HG02885 (cell line): ENCODE data around the gene TXNDC9.
"Not testable (repeated sequence)": the region's sequence is repeated elsewhere in the genome, so short reads cannot be mapped to it uniquely, and the experiment has no call there.

Experiments used
- ATAC-seq: cut with Tn5 transposase; IDR thresholded peaks from one replicate; pipeline ENCODE4 v1.9.1; 2021; ENCODE audit warnings: mild to moderate bottlenecking; ENCODE audit not compliant: unreplicated experiment, poor library complexity

The TXNDC9 gene

DNA sequence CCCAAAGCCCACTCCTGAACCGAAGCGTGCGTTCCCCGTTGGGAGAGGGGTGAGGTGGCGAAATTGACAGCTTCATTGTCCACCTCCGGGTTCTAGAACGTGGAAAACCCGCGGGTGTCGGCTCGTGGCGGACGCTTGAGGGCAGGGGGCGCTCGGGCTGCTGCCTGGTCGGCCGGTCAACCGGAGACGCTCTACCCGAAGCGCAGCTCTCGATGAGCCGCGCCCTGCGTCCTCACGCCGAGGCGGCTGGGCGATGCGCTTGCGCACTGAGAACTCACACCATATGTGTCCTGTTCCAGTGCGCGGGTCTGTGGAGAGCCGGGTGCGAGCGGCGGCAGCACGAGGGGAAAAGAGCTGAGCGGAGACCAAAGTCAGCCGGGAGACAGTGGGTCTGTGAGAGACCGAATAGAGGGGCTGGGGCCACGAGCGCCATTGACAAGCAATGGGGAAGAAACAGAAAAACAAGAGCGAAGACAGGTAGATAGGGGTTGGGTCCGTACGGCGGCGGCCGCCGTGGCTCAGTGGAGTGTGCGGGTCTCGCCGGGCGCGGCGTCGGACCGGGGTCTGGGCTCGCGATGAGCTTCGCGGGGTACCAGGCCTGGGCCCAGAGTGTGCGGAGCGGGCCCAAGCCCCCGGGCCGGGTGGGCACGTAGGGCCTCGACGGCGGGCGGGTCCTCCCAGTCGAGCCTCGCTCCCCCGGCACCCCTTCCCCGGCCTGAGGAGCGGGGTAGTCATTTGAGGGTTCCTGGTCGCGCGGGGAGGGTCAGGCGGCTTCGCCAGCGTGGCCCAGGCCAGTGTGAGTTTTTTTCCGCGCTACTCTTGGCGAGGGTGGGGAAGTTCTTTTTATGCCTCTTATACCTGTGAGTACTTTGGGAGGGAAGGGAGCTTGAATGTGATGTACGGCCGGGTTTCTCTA lies 1.2 kb upstream of the TXNDC9 start, which contains the start of gene EIF5B:
EIF5B (plus strand) TSS at position 277 of the 916 bp plus-strand sequence; CDS start at position 443, 166 bp downstream.
- ATAC-seq = peak; percentile 66

DNA sequence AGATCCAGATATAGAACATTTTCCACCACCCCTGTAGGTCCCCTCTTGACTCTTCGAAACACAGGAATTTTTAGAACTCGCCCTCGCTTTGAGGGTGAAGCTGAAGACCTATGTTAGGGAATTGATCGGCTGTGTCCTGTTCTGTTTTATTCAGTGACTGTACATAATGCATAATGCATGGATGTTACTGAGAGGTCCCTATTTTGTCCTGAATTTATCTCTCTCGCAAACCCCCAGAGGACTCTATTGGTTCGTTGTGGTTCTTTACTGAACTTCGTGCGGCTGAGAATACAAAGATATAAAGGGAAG lies 625 bp upstream of the TXNDC9 start:
- peak; percentile 5 for ATAC-seq

DNA sequence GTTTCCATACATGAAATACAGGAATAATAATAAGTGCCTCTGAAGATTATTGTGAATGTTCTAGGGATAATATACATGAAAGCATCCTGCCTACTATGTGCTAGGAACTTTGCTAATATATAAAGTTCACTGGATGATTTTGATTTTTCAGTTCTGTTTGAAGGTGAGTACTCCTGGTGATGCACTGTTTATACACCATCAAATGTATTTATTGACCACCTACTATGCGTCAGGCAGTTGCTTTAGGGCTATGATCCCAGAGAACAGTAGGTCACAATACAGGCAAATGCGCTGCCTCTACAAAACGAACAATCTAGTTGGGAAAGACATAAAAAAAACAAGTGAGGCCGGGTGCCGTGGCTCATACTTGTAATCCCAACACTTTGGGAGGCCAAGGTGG lies 10.7 kb downstream of the TXNDC9 start:
- no peak for ATAC-seq

DNA sequence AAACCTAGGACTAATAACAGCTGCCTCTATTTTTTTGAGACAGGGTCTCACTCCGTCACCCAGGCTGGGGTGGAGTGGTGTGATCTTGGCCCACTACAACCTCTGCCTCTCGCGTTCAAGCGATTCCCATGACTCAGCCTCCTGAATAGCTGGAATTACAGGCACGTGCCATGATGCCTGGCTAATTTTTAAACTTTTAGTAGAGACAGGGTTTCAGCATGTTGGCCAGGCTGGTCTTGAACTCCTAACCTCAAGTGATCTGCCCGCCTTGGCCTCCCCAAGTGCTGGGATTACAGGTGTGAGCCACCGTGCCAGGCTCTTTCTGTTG lies 18.3 kb downstream of the TXNDC9 start:
- ATAC-seq = not testable (repeated sequence)

DNA sequence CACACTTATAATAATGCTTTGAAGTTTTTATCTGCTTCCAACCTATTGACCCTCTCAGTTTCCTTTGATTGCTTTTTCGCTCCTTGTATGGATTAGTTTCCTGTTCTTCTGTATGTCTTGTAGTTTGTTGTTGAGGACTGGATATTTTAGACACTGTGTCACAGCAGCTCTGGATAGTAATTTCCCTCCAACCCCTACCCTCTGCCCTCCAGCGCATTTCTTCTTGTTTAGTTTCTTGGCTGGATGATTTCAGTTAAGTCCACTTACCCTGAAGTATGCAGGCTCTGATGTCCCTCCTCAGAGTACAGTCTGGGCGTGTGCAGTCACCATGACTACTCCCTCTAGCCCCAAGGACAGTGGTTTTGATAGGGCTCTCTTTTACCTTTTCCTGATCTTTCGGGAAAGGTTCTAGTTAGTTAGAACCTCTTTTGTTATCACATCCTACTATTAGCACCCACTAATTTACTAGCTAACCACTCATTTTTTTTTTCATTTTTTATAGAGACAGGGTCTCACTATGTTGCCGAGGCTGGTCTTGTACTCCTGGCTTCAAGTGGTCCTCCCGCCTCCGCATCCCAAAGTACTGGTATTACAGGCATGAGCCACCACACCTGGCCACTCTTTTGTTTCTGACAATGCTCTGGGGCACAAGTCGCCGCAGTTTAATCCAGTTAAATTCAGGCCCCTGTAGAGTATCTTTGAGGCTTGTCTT lies 18.8 kb downstream of the TXNDC9 start:
- ATAC-seq = no peak

DNA sequence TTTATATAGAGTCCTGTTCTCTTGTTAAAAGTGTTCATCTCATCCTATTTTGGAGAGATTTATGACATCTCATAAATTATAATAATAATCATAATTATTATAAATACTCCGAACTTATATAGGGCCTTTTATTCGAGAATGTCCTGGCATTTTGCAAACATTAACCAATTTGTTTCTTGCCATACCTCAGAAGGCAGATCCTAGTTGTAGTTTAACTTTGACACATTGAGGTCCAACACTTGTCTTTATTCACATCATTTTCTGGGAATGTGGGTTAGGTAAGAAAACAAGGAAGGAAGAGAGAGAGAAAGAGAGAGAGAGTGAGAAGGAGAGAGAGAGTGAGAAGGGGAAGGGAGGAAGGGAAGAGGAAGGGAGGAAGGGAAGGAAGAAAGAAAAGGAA lies 35.0 kb downstream of the TXNDC9 start, which contains the start of gene LYG1:
LYG1 (minus strand) TSS at position 101 of the 400 bp plus-strand sequence. CDS start 5,527 bp downstream, outside the sequence.
- not testable (repeated sequence) for ATAC-seq

DNA sequence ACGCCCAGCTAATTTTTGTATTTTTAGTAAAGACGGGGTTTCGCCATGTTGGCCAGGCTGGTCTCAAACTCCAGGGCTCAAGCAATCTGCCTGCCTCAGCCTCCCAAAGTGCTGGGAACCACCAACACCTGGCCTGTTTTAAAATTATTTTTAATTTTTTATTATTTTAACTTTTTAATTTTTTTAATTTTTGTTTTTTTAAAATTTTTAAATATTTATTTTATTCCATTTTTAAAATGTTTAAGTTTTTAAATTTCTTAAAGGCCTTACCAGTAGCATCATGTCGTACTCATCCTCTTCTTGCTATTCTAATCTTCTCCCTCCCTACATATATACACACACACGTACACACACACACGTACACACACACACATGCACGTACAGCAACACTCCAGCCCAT lies 36.6 kb downstream of the TXNDC9 start:
- ATAC-seq = no peak

DNA sequence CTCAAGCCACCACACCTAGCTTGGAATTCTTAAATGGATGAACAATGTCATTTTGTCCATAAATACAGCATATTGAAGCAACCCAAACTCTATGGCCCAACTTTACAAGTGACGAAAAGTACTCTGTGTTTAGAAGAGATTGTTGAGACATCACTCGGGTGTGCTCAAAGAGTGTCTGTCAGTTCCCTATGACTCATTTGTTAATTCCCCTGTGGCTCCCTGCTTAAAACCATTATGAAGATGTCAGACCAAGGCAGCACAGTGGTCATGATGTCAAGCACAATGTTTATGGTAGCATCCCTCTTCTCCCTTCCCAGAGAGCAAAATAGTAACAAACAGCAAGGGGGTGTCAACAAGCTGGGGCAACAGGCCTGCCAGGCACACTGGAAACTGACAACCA lies 38.1 kb downstream of the TXNDC9 start:
- ATAC-seq = no peak

DNA sequence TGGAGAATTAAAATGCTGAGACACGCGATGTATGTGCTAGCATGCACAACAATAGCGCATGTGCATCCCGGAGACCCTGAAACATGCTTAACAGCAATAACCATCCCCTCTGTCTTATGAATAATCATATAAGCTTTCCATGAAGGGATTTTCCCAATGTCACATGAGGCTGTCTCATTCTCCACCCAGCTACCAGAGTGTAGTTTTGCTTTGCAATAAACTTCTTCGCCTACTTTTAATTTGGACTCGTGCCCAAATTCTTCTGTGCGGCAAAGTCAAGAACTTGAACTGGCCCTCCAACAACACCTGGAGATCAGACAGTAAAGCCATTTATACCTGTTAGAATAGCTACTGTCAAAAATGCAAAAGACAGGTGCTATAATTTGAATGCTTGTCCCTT lies 50.6 kb downstream of the TXNDC9 start:
- ATAC-seq = no peak

DNA sequence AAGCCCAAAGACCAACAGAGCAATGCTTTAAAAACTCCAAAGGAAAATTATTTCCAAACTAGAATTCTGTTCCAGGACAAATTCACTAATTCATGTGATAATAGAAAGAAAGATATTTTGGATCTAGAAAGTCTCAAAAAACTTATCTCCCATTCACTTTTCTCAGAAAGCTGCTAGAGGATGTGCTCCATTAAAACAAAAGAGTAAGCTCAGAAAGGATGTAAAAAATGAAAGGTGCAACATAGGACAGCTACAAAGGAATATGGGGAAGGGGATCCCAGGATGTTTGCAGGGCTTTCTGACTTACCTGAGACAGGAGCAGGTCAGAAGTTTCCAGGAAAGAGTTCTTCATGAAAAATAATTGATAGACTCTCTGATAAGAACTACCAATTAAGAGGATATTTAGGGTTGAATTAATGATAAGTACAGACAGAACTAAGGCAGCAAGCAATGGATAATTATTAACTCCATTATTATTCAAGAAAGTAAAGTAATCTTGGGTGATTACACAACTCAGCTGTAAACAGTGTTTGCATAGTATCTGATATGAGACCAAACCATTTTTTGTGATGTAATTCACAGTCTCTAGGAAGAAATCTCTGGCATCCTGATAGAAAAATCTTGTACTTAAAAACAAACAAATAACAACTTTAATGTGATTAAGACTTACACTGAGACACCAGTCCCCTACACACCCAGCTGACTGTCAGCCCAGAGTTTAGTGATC lies 56.0 kb downstream of the TXNDC9 start:
- no peak for ATAC-seq

DNA sequence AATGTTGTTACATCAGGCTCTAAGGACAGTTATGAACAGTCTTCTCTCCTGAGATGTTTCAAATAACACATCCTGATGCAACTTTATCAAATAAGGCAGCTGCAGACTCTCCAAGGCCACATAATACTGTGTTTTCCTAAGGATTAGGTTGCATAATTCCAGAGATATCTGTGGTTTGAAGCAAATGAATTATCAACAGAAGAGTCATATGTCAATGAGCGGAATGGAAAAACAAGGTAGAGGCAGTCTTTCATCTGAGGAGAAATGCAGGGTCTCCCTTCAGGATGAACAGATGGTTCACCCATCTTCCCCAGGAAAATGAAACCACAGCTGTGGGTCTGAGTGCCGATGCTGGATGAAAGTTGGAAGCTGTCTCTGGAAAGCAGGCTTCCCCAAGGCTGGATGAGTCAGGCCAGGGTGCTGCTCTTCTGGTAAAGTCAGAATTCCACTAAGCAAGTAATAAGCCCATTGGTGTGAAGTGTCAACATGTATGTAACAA lies 57.3 kb downstream of the TXNDC9 start:
- ATAC-seq = no peak

DNA sequence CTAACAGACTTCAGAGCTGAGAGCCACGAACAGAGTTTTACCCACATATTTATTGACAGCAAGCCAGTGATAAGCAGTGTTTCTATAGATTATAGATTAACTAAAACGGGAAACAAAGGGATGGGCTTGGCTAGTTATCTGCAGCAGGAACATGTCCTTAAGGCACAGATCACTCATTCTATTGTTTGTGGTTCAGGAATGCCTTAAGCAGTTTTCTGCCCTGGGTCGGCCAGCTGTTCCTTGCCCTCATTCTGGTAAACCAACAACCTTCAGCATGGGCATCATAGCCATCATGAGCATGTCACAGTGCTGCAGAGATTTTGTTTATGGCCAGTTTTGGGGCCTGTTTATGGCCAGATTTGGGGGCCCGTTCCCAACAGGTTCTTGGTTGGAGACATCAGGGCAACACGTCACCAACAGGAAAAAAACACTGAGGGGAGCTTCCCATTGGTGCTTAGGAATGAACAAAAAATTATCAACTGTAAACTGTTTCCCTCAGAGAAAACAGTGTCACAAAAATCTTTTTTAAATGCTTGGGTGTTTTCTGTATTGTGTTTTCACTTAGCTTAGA lies 57.9 kb downstream of the TXNDC9 start:
- not testable (repeated sequence) for ATAC-seq

DNA sequence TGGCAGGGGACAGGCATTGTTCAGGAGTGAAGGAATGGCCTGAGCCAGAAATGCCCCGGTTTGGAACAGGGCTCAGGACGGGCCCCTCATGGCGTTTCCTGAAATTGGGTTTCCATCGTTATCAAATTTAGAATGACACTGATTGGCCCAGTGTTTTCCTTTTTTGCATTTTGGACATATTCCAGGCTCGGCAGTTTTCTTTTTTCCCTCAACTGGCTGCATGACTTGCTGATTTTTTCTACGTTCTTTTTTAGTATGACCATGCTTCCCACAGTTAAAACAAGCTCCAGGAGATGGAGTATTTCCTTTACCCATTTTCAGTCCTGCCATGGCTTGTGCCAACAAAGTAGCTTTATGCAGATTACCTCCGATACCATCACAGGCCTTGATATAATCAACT lies 60.3 kb downstream of the TXNDC9 start:
- no peak for ATAC-seq
